Esophagus muscularis mucosa (tissue), 4 donors: ENCODE results near the gene USP10. TPM values are rescaled to one million over a fixed set of nuclear protein-coding genes. Genes with fewer than 3 reads are reported as not detected.

Experiments used
- DNase-seq: peaks from one replicate; pipeline ENCODE4 v3.0.0-alpha.2; 2017; ENCODE audit errors: extremely low spot score
- H3K27ac ChIP-seq, 4 donors: fragments of 200-600 bp; sonication (generic); replicated peaks in 1 of 4; 1 replicate in 3 of 4; 2 replicates in 1 of 4; pipeline ENCODE4 v1.5.1; 2016 to 2019; ENCODE audit warnings: mild to moderate bottlenecking in 1 of 4
- H3K27me3 ChIP-seq, 4 donors: fragments of 200-600 bp; sonication (generic); one replicate each; pipeline versions ENCODE4 v1.5.1 to v1.6.0; 2016 to 2019
- H3K36me3 ChIP-seq, 4 donors: fragments of 200-600 bp; sonication (generic); one replicate each; pipeline ENCODE4 v1.5.1; 2016 to 2019
- H3K4me1 ChIP-seq, 4 donors: fragments of 200-600 bp; sonication (generic); one replicate each; pipeline ENCODE4 v1.5.1; 2016 to 2019
- H3K4me3 ChIP-seq, 4 donors: fragments of 200-600 bp; sonication (generic); 1 replicate in 2 of 4; 2 replicates in 2 of 4; pipeline ENCODE4 v1.5.1; 2016 to 2019; ENCODE audit warnings: mild to moderate bottlenecking in 4 of 4, moderate library complexity in 1 of 4
- H3K9me3 ChIP-seq, 4 donors: fragments of 200-600 bp; sonication (generic); 1 replicate in 3 of 4; 2 replicates in 1 of 4; pipeline ENCODE4 v1.5.1; 2016 to 2019
- CTCF ChIP-seq, 3 experiments: fragments of 200-600 bp in 2 of 3; fragments of 450-650 bp in 1 of 3; sonication (generic) in 2 of 3; IDR thresholded peaks; one replicate each; pipeline ENCODE4 v1.5.1; 2017 to 2019; ENCODE audit warnings: antibody characterized with exemption in 3 of 3, mild to moderate bottlenecking in 2 of 3, moderate library complexity in 1 of 3
- EP300 ChIP-seq: sonication (generic); formaldehyde crosslinking; IDR thresholded peaks from one replicate; pipeline ENCODE4 v1.6.1; 2017; ENCODE audit warnings: antibody characterized with exemption
- POLR2A ChIP-seq: fragments of 450-650 bp; IDR thresholded peaks from one replicate; pipeline ENCODE4 v1.6.1; 2017; ENCODE audit warnings: antibody characterized with exemption, moderate library complexity, mild to moderate bottlenecking, low read depth
- POLR2AphosphoS5 ChIP-seq, 2 donors: sonication (generic); formaldehyde crosslinking; IDR thresholded peaks; one replicate each; pipeline ENCODE4 v1.6.1; 2017; ENCODE audit warnings: antibody characterized with exemption in 2 of 2
- WGBS: methylation state at CpG from one replicate; pipeline ENCODE4 v1.1.5; 2018; 5-methylcytosine and 5-hydroxymethylcytosine counted together
- intact Hi-C: fragments of 100-400 bp; cut with DNase I; formaldehyde crosslinking; loops from one replicate; pipeline ENCODE4 v1.15.1; 2023
- total RNA-seq, 4 donors: library from RNA; depleted of rRNA; stranded (reverse); fragments of >200 nt; gene quantifications; one replicate each; pipeline versions ENCODE4 v1.1.0 to v1.2.1, GENCODE V29; 2016

Gene USP10
- total RNA-seq, 4 donors from 2014 or later, result 45.3 to 71.2 (median 59.3) TPM

GRCh38 chr16:84656649-84657048 lies 43.2 kb upstream of the USP10 start:
- 91% methylated on average over 14 of the region's 22 CpGs for WGBS
- no peaks in the 10 kb centered on the region for H3K9me3 ChIP-seq
- H3K27ac ChIP-seq, result no peak overlapping the region
- no peaks in the 10 kb centered on the region for H3K27me3 ChIP-seq
- no peak for DNase-seq
- no peak overlapping the region for H3K4me3 ChIP-seq
- intact Hi-C loops, result no loop called here
- H3K36me3 ChIP-seq, result peaks cover 49 to 93% (median 81%) of the 10 kb centered on the region in 4 donors
- TF ChIP-seq EP300 (no peak), CTCF (IDR thresholded peaks at IDR 0.05) (no peak), POLR2A (no peak), POLR2AphosphoS5 (IDR thresholded peaks at IDR 0.05) (no peak)
- H3K4me1 ChIP-seq, result no peaks in the 10 kb centered on the region

DNA sequence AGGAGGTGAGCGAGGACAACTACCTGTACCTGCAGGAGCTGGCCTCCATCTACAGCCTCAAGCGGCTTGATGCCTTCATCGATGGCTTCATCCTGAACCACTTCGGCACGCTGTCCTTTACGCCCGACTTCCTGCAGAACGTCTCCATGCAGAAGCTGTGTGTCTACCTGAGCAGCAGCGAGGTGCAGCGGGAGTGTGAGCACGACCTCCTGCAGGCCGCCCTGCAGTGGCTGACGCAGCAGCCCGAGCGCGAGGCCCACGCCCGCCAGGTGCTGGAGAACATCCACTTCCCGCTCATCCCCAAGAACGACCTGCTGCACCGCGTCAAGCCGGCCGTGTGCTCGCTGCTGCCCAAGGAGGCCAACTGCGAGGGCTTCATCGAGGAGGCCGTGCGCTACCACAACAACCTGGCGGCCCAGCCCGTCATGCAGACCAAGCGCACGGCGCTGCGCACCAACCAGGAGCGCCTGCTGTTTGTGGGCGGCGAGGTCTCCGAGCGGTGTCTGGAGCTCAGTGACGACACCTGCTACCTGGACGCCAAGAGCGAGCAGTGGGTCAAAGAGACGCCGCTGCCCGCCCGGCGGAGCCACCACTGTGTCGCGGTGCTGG lies 42.5 kb upstream of the USP10 start:
- peaks cover 53 to 93% (median 82%) of the 10 kb centered on the region in 4 donors for H3K36me3 ChIP-seq
- H3K4me3 ChIP-seq, result no peak overlapping the region
- no peaks in the 10 kb centered on the region for H3K27me3 ChIP-seq
- no peak overlapping the region for H3K27ac ChIP-seq
- H3K9me3 ChIP-seq, result no peaks in the 10 kb centered on the region
- no peak for TF ChIP-seq CTCF (IDR thresholded peaks at IDR 0.05)
- TF ChIP-seq EP300, result no peak
- TF ChIP-seq POLR2AphosphoS5 (IDR thresholded peaks at IDR 0.05), result no peak
- TF ChIP-seq POLR2A, result no peak
- H3K4me1 ChIP-seq, result no peaks in the 10 kb centered on the region
- intact Hi-C loops, result no loop called here
- no peak for DNase-seq
- 95% methylated on average over 36 of the region's 50 CpGs for WGBS

GRCh38 chr16:84658690-84659089 lies 41.1 kb upstream of the USP10 start:
- Histone ChIP-seq H3K27ac (no peak overlapping the region), H3K4me1 (no peaks in the 10 kb centered on the region), H3K36me3 (peaks cover 65 to 93% (median 82%) of the 10 kb centered on the region in 4 donors), H3K9me3 (no peaks in the 10 kb centered on the region), H3K4me3 (no peak overlapping the region), H3K27me3 (no peaks in the 10 kb centered on the region)
- intact Hi-C loops, result no loop called here
- TF ChIP-seq POLR2AphosphoS5 (IDR thresholded peaks at IDR 0.05) (no peak), EP300 (no peak)
- DNase-seq, result no peak
- WGBS, result 78% methylated on average over 11 of the region's 11 CpGs

GRCh38 chr16:84659656-84660300 lies 40.0 kb upstream of the USP10 start:
- 94% methylated on average over 11 of the region's 27 CpGs for WGBS
- intact Hi-C loops, result no loop called here
- Histone ChIP-seq H3K9me3 (no peaks in the 10 kb centered on the region), H3K27ac (no peak overlapping the region), H3K4me1 (no peaks in the 10 kb centered on the region), H3K36me3 (peaks cover 65 to 93% (median 87%) of the 10 kb centered on the region in 4 donors), H3K4me3 (no peak overlapping the region), H3K27me3 (no peaks in the 10 kb centered on the region)
- no peak for DNase-seq
- TF ChIP-seq POLR2AphosphoS5 (IDR thresholded peaks at IDR 0.05) (no peak), POLR2A (no peak), CTCF (IDR thresholded peaks at IDR 0.05) (no peak), EP300 (no peak)

DNA sequence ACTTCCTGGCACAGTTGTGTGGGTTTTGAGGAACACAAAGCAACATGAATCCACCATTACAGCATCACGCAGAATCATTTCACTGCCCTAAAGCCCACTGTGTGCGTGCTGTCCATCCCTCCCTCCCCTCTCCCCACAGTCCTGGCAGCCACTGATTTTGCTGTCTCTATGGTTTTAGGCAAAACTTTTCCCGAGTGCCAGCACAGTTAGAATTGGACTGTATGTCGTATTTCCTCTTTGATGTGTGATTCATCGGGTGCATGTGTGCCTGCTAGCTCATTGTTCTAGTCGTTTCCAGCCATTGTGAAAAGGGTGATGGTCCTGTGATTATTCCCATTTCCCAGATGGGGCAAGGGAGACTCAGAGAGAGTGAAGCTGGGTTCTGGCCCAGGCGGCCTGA lies 38.8 kb upstream of the USP10 start:
- H3K4me1 ChIP-seq, result no peaks in the 10 kb centered on the region
- no peaks in the 10 kb centered on the region for H3K27me3 ChIP-seq
- no peak for TF ChIP-seq CTCF (IDR thresholded peaks at IDR 0.05)
- no peak for TF ChIP-seq POLR2AphosphoS5 (IDR thresholded peaks at IDR 0.05)
- no peak for TF ChIP-seq POLR2A
- no peak for TF ChIP-seq EP300
- no peak overlapping the region for H3K27ac ChIP-seq
- H3K36me3 ChIP-seq, result peaks cover 66 to 98% (median 92%) of the 10 kb centered on the region in 4 donors
- intact Hi-C loops, result no loop called here
- 76% methylated on average over 7 of the region's 7 CpGs for WGBS
- H3K9me3 ChIP-seq, result no peaks in the 10 kb centered on the region
- DNase-seq, result no peak
- H3K4me3 ChIP-seq, result no peak overlapping the region
